ENCODE results near the gene COMT.

COMT gene

GRCh38 chr22:20010307-20011122, 68.9 kb downstream of the COMT start:
- no peak for TF ChIP-seq CTCF (conservative IDR thresholded peaks at IDR 0.05)
- no peak overlapping the region for H3K27ac ChIP-seq

GRCh38 chr22:20011123-20011992, 69.8 kb downstream of the COMT start:
- no peak for TF ChIP-seq CTCF (conservative IDR thresholded peaks at IDR 0.05)
- no peak overlapping the region for H3K27ac ChIP-seq

- no peak overlapping the region for H3K27ac ChIP-seq
- no peak for TF ChIP-seq CTCF (conservative IDR thresholded peaks at IDR 0.05)
Observed at GRCh38 chr22:20011993-20012740, 70.6 kb downstream of the COMT start.

- H3K27ac ChIP-seq, result no peak overlapping the region
- no peak for TF ChIP-seq CTCF (conservative IDR thresholded peaks at IDR 0.05)
Observed at GRCh38 chr22:20012741-20013331, 71.3 kb downstream of the COMT start.

- TF ChIP-seq CTCF (conservative IDR thresholded peaks at IDR 0.05), result peak; percentile 69
Observed at GRCh38 chr22:20013382-20013871, 71.9 kb downstream of the COMT start.

DNA sequence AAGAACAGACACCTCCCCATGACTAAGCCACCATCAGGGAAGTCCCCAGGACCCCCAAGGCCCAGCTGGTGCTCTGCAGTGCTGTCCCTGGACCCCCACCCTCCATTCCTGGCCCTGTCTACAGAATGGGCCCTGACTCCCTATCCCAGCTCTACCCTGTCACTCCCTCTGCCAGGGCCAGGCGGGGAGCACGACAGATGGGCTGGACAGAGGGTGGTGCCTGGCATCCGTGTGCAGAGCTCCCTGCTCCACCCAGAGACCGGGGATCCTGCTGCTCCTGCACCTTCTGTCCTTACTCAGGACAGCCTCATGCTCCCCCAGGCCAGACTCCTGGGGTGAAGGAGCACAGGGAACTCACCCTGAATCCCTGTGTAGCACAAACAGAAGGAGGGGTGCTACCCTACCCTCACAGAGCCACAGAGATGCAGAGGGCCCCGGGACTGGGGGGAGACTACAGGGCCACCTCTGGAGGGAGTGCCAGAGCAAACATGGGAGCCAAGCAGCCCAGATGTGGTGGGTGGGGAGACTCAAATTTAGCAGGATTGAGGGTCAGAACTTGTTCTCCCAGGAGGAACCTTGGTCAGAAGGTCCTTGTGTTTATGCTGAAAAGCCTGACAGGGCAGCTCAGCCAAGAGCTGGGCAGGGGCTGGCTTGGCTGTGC, 73.1 kb downstream of the COMT start:
- TF ChIP-seq CTCF (conservative IDR thresholded peaks at IDR 0.05), result no peak
- H3K27ac ChIP-seq, result peak overlapping the region; percentile 87; the same call in 1 of the 2 replicates

More at GRCh38 chr22:20013382-20013871, 71.9 kb downstream of the COMT start:
- H3K27ac ChIP-seq, result no peak overlapping the region
